Caco-2 (cell line): Measurements from ENCODE around the gene TRPM8. TPM values are rescaled to one million over a fixed set of nuclear protein-coding genes. Genes with fewer than 3 reads are reported as not detected.

Experiments used
- BruUV-seq: library from RNA; stranded (reverse); fragments of 400-500 nt; replicated peaks from 2 replicates; lab custom pipeline; 2021; lab: Mats Ljungman, UMichigan
- CTCF ChIA-PET: fragments of 300-600 bp; sonication (Branson Sonifier 250); formaldehyde crosslinking; loops from one replicate; lab custom pipeline; 2022; ENCODE audit warnings: antibody characterized with exemption; lab: Charles Lee
- POLR2A ChIA-PET: fragments of 300-600 bp; sonication (Branson Sonifier 250); formaldehyde crosslinking; loops from one replicate; lab custom pipeline; 2022; ENCODE audit warnings: antibody characterized with exemption; lab: Charles Lee
- DNase-seq, 2 experiments: peaks; one replicate each; pipeline versions ENCODE4 v3.0.0 to v3.0.0-alpha.2; 2020 to 2022
- H3K27me3 ChIP-seq: replicated peaks from 2 replicates; pipeline ENCODE4 v1.6.0; 2011; ENCODE audit warnings: low read length; ENCODE audit not compliant: control insufficient read depth, insufficient read depth
- H3K36me3 ChIP-seq: 2 replicates; pipeline ENCODE4 v1.5.1; 2011; ENCODE audit warnings: low read length; ENCODE audit not compliant: control insufficient read depth, insufficient read depth
- H3K4me1 ChIP-seq: fragments of 250-450 bp; sonication (Bioruptor Pico); 2 replicates; pipeline ENCODE4 v1.5.1; 2020; ENCODE audit warnings: mild to moderate bottlenecking
- H3K4me3 ChIP-seq: 2 replicates; pipeline ENCODE4 v1.5.1; 2011; ENCODE audit warnings: low read depth, mild to moderate bottlenecking, control low read depth, low read length
- H3K9me3 ChIP-seq: fragments of 250-450 bp; sonication (Bioruptor Pico); 2 replicates; pipeline ENCODE4 v1.5.1; 2020; ENCODE audit warnings: mild to moderate bottlenecking, moderate library complexity
- H3K27ac Mint-ChIP-seq: one replicate; pipeline ENCODE4 v1.8.0; 2022; ENCODE audit warnings: mixed read lengths; ENCODE audit not compliant: unreplicated experiment
- H3K27me3 Mint-ChIP-seq: one replicate; pipeline ENCODE4 v1.8.0; 2022; ENCODE audit warnings: mixed read lengths; ENCODE audit not compliant: insufficient read depth, unreplicated experiment
- H3K36me3 Mint-ChIP-seq: one replicate; pipeline ENCODE4 v1.8.0; 2022; ENCODE audit warnings: mild to moderate bottlenecking, mixed read lengths; ENCODE audit not compliant: insufficient read depth, unreplicated experiment
- H3K4me1 Mint-ChIP-seq: one replicate; pipeline ENCODE4 v1.8.0; 2022; ENCODE audit warnings: low read depth, mixed read lengths; ENCODE audit not compliant: unreplicated experiment
- H3K4me3 Mint-ChIP-seq: one replicate; pipeline ENCODE4 v1.8.0; 2022; ENCODE audit warnings: mild to moderate bottlenecking, moderate library complexity, mixed read lengths; ENCODE audit not compliant: unreplicated experiment
- H3K9me3 Mint-ChIP-seq: one replicate; pipeline ENCODE4 v1.8.0; 2022; ENCODE audit warnings: mixed read lengths; ENCODE audit not compliant: unreplicated experiment
- CTCF ChIP-seq, 2 experiments: fragments of 200-600 bp in 1 of 2; IDR thresholded peaks; 1 replicate in 1 of 2; 2 replicates in 1 of 2; pipeline versions ENCODE4 v1.5.1 to v1.8.0; 2011 to 2022; ENCODE audit warnings: antibody characterized with exemption in 1 of 2, control low read depth in 1 of 2, inconsistent platforms in 1 of 2, low read depth in 1 of 2, low read length in 1 of 2, mild to moderate bottlenecking in 1 of 2, moderate library complexity in 1 of 2; ENCODE audit not compliant: insufficient read depth in 1 of 2, severe bottlenecking in 1 of 2, unreplicated experiment in 1 of 2
- intact Hi-C: fragments of 100-400 bp; cut with micrococcal nuclease; formaldehyde crosslinking; loops from one replicate; pipeline ENCODE4 v1.10.0; 2022; ENCODE audit not compliant: unreplicated experiment
- total RNA-seq: library from RNA; stranded (reverse); gene quantifications from 2 replicates; pipeline ENCODE4 v1.2.3, GENCODE V29; 2022

The TRPM8 gene
- total RNA-seq, 1 experiment from 2014 or later = not detected

DNA sequence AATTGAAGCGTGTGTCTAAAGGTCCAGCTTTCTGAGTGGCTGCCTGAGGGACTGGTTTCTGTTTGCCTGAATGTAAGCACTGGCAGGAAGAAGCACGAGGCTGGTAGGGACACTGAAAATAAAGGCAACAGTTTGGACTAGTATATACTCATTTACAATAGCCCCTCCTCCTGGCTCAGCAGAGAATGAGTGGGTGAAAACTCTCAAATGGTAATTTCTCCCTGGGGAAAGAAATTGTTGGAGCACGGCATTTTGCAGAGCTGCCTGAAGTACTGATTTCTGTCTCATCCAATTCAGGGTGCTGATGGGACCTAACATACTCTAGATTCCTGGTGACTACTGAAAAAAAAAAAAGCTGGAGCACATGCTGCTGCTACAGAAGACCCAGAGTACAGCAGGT lies 116.0 kb downstream of the TRPM8 start:
- CTCF ChIA-PET = no interaction called here
- BruUV-seq = no TSS peak

DNA sequence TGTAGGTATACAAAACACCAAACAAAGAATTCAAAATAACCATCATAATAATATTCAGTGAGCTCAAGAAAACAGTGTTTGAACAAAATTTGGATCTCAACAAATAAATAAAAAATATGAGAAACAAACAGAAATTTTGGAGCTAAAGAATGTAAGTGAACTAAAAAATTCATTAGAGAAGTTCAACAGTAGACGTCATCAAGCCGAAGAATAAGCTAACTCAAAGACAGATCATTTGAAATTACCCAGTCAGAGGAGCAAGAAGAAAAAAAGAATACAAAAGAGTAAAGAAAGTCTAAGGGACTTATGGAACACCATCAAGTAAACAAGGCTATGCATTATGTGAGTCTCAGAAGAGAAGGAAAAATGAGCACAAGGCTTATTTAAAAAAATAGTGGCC lies 116.7 kb downstream of the TRPM8 start:
- no peak for TF ChIP-seq CTCF (IDR thresholded peaks at IDR 0.05; ENCODE audit: insufficient read depth in 1 of 2, low read depth in 1 of 2, low read length in 1 of 2, severe bottlenecking in 1 of 2, unreplicated experiment in 1 of 2)
- Histone ChIP-seq H3K27me3 (no peaks in the 10 kb centered on the region), H3K9me3 (peaks cover 5% of the 10 kb centered on the region), H3K4me3 (no peak overlapping the region), H3K4me1 (no peaks in the 10 kb centered on the region), H3K36me3 (no peaks in the 10 kb centered on the region)
- Mint-ChIP-seq H3K27ac (no peak overlapping the region), H3K4me3 (no peak overlapping the region), H3K4me1 (no peaks in the 10 kb centered on the region), H3K36me3 (no peaks in the 10 kb centered on the region), H3K27me3 (peaks cover 20% of the 10 kb centered on the region), H3K9me3 (peaks cover 19% of the 10 kb centered on the region)
- no TSS peak for BruUV-seq
- CTCF ChIA-PET = no interaction called here
- intact Hi-C loops = no loop called here
- POLR2A ChIA-PET = no interaction called here
- DNase-seq = no peak

More for the DNA sequence above, 116.0 kb downstream of the TRPM8 start:
- Histone ChIP-seq H3K4me3 (no peak overlapping the region), H3K27me3 (no peaks in the 10 kb centered on the region), H3K4me1 (no peaks in the 10 kb centered on the region), H3K36me3 (no peaks in the 10 kb centered on the region), H3K9me3 (peaks cover 5% of the 10 kb centered on the region)
- Mint-ChIP-seq H3K27ac (no peak overlapping the region), H3K4me1 (no peaks in the 10 kb centered on the region), H3K4me3 (no peak overlapping the region), H3K9me3 (peaks cover 26% of the 10 kb centered on the region), H3K27me3 (peaks cover 18% of the 10 kb centered on the region), H3K36me3 (no peaks in the 10 kb centered on the region)
- DNase-seq = no peak
- POLR2A ChIA-PET = no interaction called here
- TF ChIP-seq CTCF (IDR thresholded peaks at IDR 0.05; ENCODE audit: insufficient read depth in 1 of 2, low read depth in 1 of 2, low read length in 1 of 2, severe bottlenecking in 1 of 2, unreplicated experiment in 1 of 2) = no peak
- intact Hi-C loops = no loop called here

- DNase-seq = no peak
- Mint-ChIP-seq H3K9me3 (peaks cover 19% of the 10 kb centered on the region), H3K27me3 (peaks cover 23% of the 10 kb centered on the region), H3K36me3 (no peaks in the 10 kb centered on the region), H3K27ac (no peak overlapping the region), H3K4me1 (no peaks in the 10 kb centered on the region), H3K4me3 (no peak overlapping the region)
- no peak for TF ChIP-seq CTCF (IDR thresholded peaks at IDR 0.05; ENCODE audit: insufficient read depth in 1 of 2, low read depth in 1 of 2, low read length in 1 of 2, severe bottlenecking in 1 of 2, unreplicated experiment in 1 of 2)
- ChIA-PET CTCF (no interaction called here), POLR2A (no interaction called here)
- Histone ChIP-seq H3K9me3 (peaks cover 5% of the 10 kb centered on the region), H3K4me3 (no peak overlapping the region), H3K36me3 (no peaks in the 10 kb centered on the region), H3K4me1 (no peaks in the 10 kb centered on the region), H3K27me3 (no peaks in the 10 kb centered on the region)
- no TSS peak for BruUV-seq
- intact Hi-C loops = no loop called here
These were observed 121.1 kb downstream of the TRPM8 start for GRCh38 chr2:234038076-234038802.
